G401.6 (cell line): ENCODE results near the gene GPC6.

Experiments
- FAIRE-seq: peaks from 2 replicates; lab custom pipeline; 2012; peaks lifted over from hg19 to GRCh38; lab: Jason Lieb, UNC

The GPC6 gene

GRCh38 chr13:93708308-93709075 is 481.9 kb downstream of the GPC6 start:
- no peak for FAIRE-seq

GRCh38 chr13:93709506-93710244 is 483.1 kb downstream of the GPC6 start:
- no peak for FAIRE-seq

GRCh38 chr13:93714171-93714570 is 487.6 kb downstream of the GPC6 start:
- no peak for FAIRE-seq

- FAIRE-seq = no peak
These were observed 489.3 kb downstream of the GPC6 start for GRCh38 chr13:93715866-93716265.

GRCh38 chr13:93716623-93717022 is 490.0 kb downstream of the GPC6 start:
- no peak for FAIRE-seq

GRCh38 chr13:93721483-93721882 is 494.9 kb downstream of the GPC6 start:
- no peak for FAIRE-seq

GRCh38 chr13:93723316-93723715 is 496.7 kb downstream of the GPC6 start:
- no peak for FAIRE-seq

- FAIRE-seq = no peak
These were observed 497.6 kb downstream of the GPC6 start for GRCh38 chr13:93724187-93724586.

GRCh38 chr13:93726173-93726957 is 499.8 kb downstream of the GPC6 start:
- FAIRE-seq = no peak

- no peak for FAIRE-seq
These were observed 500.9 kb downstream of the GPC6 start for GRCh38 chr13:93727211-93728141.

GRCh38 chr13:93729383-93729782 is 502.8 kb downstream of the GPC6 start:
- no peak for FAIRE-seq

- no peak for FAIRE-seq
These were observed 504.2 kb downstream of the GPC6 start for GRCh38 chr13:93730780-93731179.

- FAIRE-seq = no peak
These were observed 505.6 kb downstream of the GPC6 start for GRCh38 chr13:93732186-93732585.

- FAIRE-seq = no peak
These were observed 509.5 kb downstream of the GPC6 start for GRCh38 chr13:93736081-93736480.

GRCh38 chr13:93736909-93737308 is 510.3 kb downstream of the GPC6 start:
- no peak for FAIRE-seq

GRCh38 chr13:93740334-93740733 is 513.7 kb downstream of the GPC6 start:
- no peak for FAIRE-seq

GRCh38 chr13:93744033-93744432 is 517.4 kb downstream of the GPC6 start:
- FAIRE-seq = no peak

- FAIRE-seq = no peak
These were observed 518.3 kb downstream of the GPC6 start for GRCh38 chr13:93744886-93745285.

- no peak for FAIRE-seq
These were observed 519.3 kb downstream of the GPC6 start for GRCh38 chr13:93745884-93746283.

- FAIRE-seq = no peak
These were observed 520.0 kb downstream of the GPC6 start for GRCh38 chr13:93746589-93746988.

GRCh38 chr13:93750676-93751075 is 524.1 kb downstream of the GPC6 start:
- no peak for FAIRE-seq

GRCh38 chr13:93751117-93751516 is 524.5 kb downstream of the GPC6 start:
- FAIRE-seq = no peak
